Neural crest cell (in vitro differentiated cells): ENCODE data around the gene SLC1A6. TPM values are rescaled to one million over a fixed set of nuclear protein-coding genes. Genes with fewer than 3 reads are reported as not detected.

ENCODE experiments used
- DNase-seq: peaks from one replicate; pipeline ENCODE4 v3.0.0; 2021; ENCODE audit warnings: low read depth, mixed read lengths, low spot score
- H3K27ac Mint-ChIP-seq: one replicate; pipeline ENCODE4 v1.8.0; 2021; ENCODE audit warnings: mild to moderate bottlenecking, mixed read lengths; ENCODE audit not compliant: unreplicated experiment
- H3K27me3 Mint-ChIP-seq: 2 replicates; pipeline ENCODE4 v1.8.0; 2021; ENCODE audit warnings: low read depth, mild to moderate bottlenecking, mixed read lengths
- H3K36me3 Mint-ChIP-seq: 2 replicates; pipeline ENCODE4 v1.8.0; 2021; ENCODE audit warnings: low read depth, mild to moderate bottlenecking, mixed read lengths
- H3K4me1 Mint-ChIP-seq: 2 replicates; pipeline ENCODE4 v1.8.0; 2021; ENCODE audit warnings: mixed read lengths
- H3K4me3 Mint-ChIP-seq: one replicate; pipeline ENCODE4 v1.8.0; 2021; ENCODE audit warnings: mild to moderate bottlenecking, mixed read lengths
- H3K9me3 Mint-ChIP-seq: 2 replicates; pipeline ENCODE4 v1.8.0; 2021; ENCODE audit warnings: mixed read lengths
- total RNA-seq: library from RNA; stranded (reverse); gene quantifications from 2 replicates; pipeline ENCODE4 v1.2.1, GENCODE V29; 2021
- TF ChIP-seq, protein P1 (sequence below): fragments of 200-600 bp; sonication (generic); conservative IDR thresholded peaks from 2 replicates; pipeline ENCODE4 v1.5.0; 2021; ENCODE audit warnings: antibody characterized with exemption, mild to moderate bottlenecking

The SLC1A6 gene
- total RNA-seq, 1 donor from 2014 or later = 8.2 TPM

GRCh38 chr19:14992780-14993179, 13.1 kb upstream of the SLC1A6 start:
- H3K4me3 Mint-ChIP-seq = no peak overlapping the region
- H3K27me3 Mint-ChIP-seq = peaks cover 81% of the 10 kb centered on the region
- TF ChIP-seq, protein P1, sequence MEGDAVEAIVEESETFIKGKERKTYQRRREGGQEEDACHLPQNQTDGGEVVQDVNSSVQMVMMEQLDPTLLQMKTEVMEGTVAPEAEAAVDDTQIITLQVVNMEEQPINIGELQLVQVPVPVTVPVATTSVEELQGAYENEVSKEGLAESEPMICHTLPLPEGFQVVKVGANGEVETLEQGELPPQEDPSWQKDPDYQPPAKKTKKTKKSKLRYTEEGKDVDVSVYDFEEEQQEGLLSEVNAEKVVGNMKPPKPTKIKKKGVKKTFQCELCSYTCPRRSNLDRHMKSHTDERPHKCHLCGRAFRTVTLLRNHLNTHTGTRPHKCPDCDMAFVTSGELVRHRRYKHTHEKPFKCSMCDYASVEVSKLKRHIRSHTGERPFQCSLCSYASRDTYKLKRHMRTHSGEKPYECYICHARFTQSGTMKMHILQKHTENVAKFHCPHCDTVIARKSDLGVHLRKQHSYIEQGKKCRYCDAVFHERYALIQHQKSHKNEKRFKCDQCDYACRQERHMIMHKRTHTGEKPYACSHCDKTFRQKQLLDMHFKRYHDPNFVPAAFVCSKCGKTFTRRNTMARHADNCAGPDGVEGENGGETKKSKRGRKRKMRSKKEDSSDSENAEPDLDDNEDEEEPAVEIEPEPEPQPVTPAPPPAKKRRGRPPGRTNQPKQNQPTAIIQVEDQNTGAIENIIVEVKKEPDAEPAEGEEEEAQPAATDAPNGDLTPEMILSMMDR = no peak
- no peak for DNase-seq
- H3K9me3 Mint-ChIP-seq = no peaks in the 10 kb centered on the region
- H3K4me1 Mint-ChIP-seq = no peaks in the 10 kb centered on the region
- no peak overlapping the region for H3K27ac Mint-ChIP-seq
- H3K36me3 Mint-ChIP-seq = no peaks in the 10 kb centered on the region

- Mint-ChIP-seq H3K4me1 (no peaks in the 10 kb centered on the region), H3K9me3 (no peaks in the 10 kb centered on the region), H3K36me3 (no peaks in the 10 kb centered on the region), H3K27ac (no peak overlapping the region), H3K27me3 (peaks cover 79% of the 10 kb centered on the region), H3K4me3 (no peak overlapping the region)
- no peak for DNase-seq
- TF ChIP-seq, protein P1 = no peak
These were observed 5.5 kb upstream of the SLC1A6 start for GRCh38 chr19:14985133-14985532.

- H3K9me3 Mint-ChIP-seq = no peaks in the 10 kb centered on the region
- H3K27ac Mint-ChIP-seq = no peak overlapping the region
- H3K36me3 Mint-ChIP-seq = no peaks in the 10 kb centered on the region
- peaks cover 9% of the 10 kb centered on the region for H3K4me1 Mint-ChIP-seq
- no peak for DNase-seq
- peaks cover 56% of the 10 kb centered on the region for H3K27me3 Mint-ChIP-seq
- TF ChIP-seq, protein P1 = no peak
- peak overlapping the region; percentile 89 for H3K4me3 Mint-ChIP-seq
These were observed 1.4 kb downstream of the SLC1A6 start for GRCh38 chr19:14978161-14978776.

DNA sequence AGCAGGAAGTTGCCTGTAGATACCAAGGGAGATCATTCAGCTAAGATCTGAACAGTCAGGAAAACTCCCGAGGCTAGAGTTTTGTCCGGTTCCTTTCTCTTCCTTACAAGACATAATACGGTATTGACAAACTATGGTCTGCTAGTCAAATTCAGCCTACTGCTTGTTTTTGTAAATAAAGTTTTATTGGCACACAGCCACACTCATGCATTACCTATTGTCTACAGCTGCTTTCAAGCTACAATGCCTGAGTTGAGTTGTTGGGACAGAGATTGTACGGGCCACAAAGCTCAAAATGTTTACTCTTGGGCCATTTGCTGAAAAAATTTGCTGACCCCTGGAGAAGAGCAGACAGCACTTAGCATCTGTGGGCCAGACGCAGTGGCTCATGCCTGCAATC, 2.5 kb downstream of the SLC1A6 start:
- peaks cover 46% of the 10 kb centered on the region for H3K27me3 Mint-ChIP-seq
- no peaks in the 10 kb centered on the region for H3K9me3 Mint-ChIP-seq
- H3K36me3 Mint-ChIP-seq = no peaks in the 10 kb centered on the region
- TF ChIP-seq, protein P1 = no peak
- no peak for DNase-seq
- H3K27ac Mint-ChIP-seq = no peak overlapping the region
- no peak overlapping the region for H3K4me3 Mint-ChIP-seq
- H3K4me1 Mint-ChIP-seq = peaks cover 9% of the 10 kb centered on the region

DNA sequence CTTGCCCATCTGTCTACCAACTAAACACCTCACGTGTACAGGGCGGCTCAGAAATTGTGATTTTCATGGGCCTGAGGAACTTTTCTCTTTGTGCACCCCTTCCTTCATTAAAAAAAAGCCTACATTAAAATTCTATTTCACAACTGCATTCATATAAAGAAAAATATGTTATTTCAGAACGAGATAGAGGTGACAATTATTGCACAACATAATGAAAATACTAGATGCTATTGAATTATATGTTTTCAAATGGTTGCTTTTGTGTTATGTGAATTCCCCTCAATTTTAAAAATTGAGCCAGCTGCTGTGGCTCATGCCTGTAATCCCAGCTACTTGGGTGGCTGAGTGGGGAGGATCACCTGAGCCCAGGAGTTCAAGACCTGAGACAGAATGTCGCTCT, 5.2 kb downstream of the SLC1A6 start:
- H3K27me3 Mint-ChIP-seq = peaks cover 23% of the 10 kb centered on the region
- no peaks in the 10 kb centered on the region for H3K9me3 Mint-ChIP-seq
- H3K27ac Mint-ChIP-seq = no peak overlapping the region
- H3K36me3 Mint-ChIP-seq = peaks cover 6% of the 10 kb centered on the region
- H3K4me1 Mint-ChIP-seq = peaks cover 9% of the 10 kb centered on the region
- TF ChIP-seq, protein P1 = no peak
- no peak for DNase-seq
- no peak overlapping the region for H3K4me3 Mint-ChIP-seq
